ENCODE measurements around the gene AUTS2. TPM values are rescaled to one million over a fixed set of nuclear protein-coding genes. Genes with fewer than 3 reads are reported as not detected.

AUTS2 gene
- total RNA-seq, 1 donor from 2014 or later = 94.1 TPM

GRCh38 chr7:70066844-70067243, 468.6 kb downstream of the AUTS2 start:
- no peak for TF ChIP-seq CTCF (conservative IDR thresholded peaks at IDR 0.05)
- peaks cover 33% of the 10 kb centered on the region for H3K4me1 Mint-ChIP-seq (ENCODE audit: unreplicated experiment)
- no peak overlapping the region for H3K4me3 Mint-ChIP-seq
- H3K36me3 Mint-ChIP-seq = no peaks in the 10 kb centered on the region
- no peak overlapping the region for H3K27ac Mint-ChIP-seq
- no peaks in the 10 kb centered on the region for H3K9me3 Mint-ChIP-seq
- no peaks in the 10 kb centered on the region for H3K27me3 Mint-ChIP-seq
- DNase-seq (ENCODE audit: extremely low spot score, unreplicated experiment) = no peak

- Mint-ChIP-seq H3K4me3 (no peak overlapping the region), H3K9me3 (no peaks in the 10 kb centered on the region), H3K36me3 (no peaks in the 10 kb centered on the region), H3K27me3 (no peaks in the 10 kb centered on the region), H3K4me1 (ENCODE audit: unreplicated experiment) (peaks cover 31% of the 10 kb centered on the region), H3K27ac (no peak overlapping the region)
- TF ChIP-seq CTCF (conservative IDR thresholded peaks at IDR 0.05) = no peak
- DNase-seq (ENCODE audit: extremely low spot score, unreplicated experiment) = no peak
These were observed 470.3 kb downstream of the AUTS2 start for GRCh38 chr7:70068531-70068930.

- H3K9me3 Mint-ChIP-seq = no peaks in the 10 kb centered on the region
- H3K27ac Mint-ChIP-seq = no peak overlapping the region
- peaks cover 36% of the 10 kb centered on the region for H3K4me1 Mint-ChIP-seq (ENCODE audit: unreplicated experiment)
- no peak for TF ChIP-seq CTCF (conservative IDR thresholded peaks at IDR 0.05)
- no peaks in the 10 kb centered on the region for H3K27me3 Mint-ChIP-seq
- no peak for DNase-seq (ENCODE audit: extremely low spot score, unreplicated experiment)
- no peak overlapping the region for H3K4me3 Mint-ChIP-seq
- H3K36me3 Mint-ChIP-seq = no peaks in the 10 kb centered on the region
These were observed 471.7 kb downstream of the AUTS2 start for GRCh38 chr7:70069977-70070376.

GRCh38 chr7:70071766-70072165, 473.5 kb downstream of the AUTS2 start:
- no peak for TF ChIP-seq CTCF (conservative IDR thresholded peaks at IDR 0.05)
- DNase-seq (ENCODE audit: extremely low spot score, unreplicated experiment) = no peak
- Mint-ChIP-seq H3K27me3 (no peaks in the 10 kb centered on the region), H3K4me3 (peak overlapping the region; percentile 68), H3K27ac (peak overlapping the region; percentile 83), H3K9me3 (no peaks in the 10 kb centered on the region), H3K36me3 (no peaks in the 10 kb centered on the region), H3K4me1 (ENCODE audit: unreplicated experiment) (peaks cover 44% of the 10 kb centered on the region)

GRCh38 chr7:70072220-70072619, 473.9 kb downstream of the AUTS2 start:
- no peaks in the 10 kb centered on the region for H3K36me3 Mint-ChIP-seq

More at GRCh38 chr7:70072220-70072619, 473.9 kb downstream of the AUTS2 start:
- Mint-ChIP-seq H3K27ac (peak overlapping the region; percentile 83), H3K27me3 (no peaks in the 10 kb centered on the region), H3K9me3 (no peaks in the 10 kb centered on the region), H3K4me3 (peak overlapping the region; percentile 68), H3K4me1 (ENCODE audit: unreplicated experiment) (peaks cover 49% of the 10 kb centered on the region)
- no peak for DNase-seq (ENCODE audit: extremely low spot score, unreplicated experiment)
- no peak for TF ChIP-seq CTCF (conservative IDR thresholded peaks at IDR 0.05)
